HK-2 (cell line): ENCODE measurements around the gene RNF208.
A peak's percentile ranks its signal among the peaks of the same experiment; 100 is the strongest.

Experiments
- DNase-seq: peaks from one replicate; pipeline ENCODE4 v3.0.0-alpha.2; 2018; ENCODE audit not compliant: unreplicated experiment

The RNF208 gene

DNA sequence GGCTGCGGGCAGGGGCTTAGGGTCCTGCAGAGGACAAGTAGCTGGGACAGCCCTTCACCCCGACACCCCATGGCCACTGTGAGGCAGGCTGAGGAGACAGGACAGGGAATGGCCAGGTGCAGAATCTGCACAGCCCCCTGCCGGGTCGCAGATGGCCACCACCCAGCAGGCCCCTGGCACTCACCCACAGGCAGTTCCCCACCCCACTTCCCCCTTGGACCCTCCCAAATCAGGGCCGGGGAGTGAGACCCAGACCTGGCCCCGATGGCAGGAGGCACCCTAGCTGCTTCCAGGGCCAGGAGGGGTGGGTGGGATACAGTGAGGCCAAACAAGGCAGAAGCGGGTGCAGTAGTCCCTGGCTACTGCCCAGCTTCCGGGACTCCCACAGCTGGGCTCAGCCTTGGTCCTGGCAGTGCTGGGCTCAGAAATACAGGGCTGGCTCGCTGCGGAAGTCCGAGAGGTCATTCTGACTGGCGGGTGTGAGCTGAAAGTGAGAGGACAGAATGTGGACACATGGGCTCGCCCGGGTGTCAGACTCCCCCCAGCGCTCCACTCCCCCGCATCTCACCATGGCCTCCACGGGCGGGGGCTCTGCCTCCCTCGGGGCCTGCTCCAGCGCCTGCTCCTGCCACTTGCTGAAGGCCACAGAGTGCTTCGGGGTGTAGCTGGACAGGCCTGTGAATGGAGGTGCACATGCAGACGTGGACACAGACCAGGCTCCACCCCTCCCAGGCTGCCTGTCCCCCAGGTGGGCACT, 30.2 kb downstream of the RNF208 start:
- DNase-seq = no peak

DNA sequence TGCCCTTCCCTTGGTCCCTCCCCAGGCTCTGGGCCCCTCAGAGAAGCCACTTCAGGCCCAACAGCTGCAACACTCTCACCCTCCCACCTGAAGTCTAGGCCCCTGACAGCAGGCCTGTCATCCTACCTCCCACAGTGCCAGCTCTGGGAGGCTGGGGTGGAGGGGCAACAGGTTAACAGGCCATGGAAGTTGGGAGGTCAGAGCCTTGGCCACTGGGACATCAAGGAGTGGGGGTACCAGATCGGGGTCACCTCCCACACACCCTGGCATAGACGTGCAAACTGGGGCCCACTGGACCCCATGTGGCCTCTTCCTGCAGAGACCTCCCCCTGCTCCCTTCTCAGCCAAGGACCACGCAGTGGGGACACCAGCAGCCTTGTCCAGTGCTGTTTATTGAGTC, 30.8 kb downstream of the RNF208 start:
- DNase-seq = no peak

DNA sequence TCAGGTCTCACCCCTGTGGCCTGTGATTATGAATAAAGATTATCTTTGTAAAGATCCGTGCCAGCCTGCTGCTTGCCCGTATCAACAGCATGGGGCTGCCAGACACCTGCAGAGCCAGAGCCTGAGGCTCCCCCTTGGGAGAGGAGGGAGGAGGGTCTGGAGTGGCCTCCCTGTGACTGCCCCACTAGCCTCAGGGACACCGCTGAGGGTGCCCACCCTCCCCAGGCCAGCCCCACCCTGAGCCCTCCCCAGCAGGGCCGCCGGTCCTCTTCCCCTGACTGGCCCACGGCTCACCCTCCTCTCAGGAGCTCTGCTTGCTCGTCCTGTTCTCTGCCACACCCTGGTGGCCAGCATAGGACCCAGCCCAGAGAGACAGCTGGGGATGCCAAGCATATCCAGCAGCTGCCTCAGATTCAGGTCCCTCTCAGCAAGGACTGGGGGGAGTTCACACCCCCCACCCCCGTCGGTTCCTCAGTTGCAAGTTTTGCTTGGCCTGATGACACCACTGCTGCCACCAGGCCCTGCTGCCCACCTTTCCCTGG, 31.7 kb downstream of the RNF208 start:
- DNase-seq = no peak

DNA sequence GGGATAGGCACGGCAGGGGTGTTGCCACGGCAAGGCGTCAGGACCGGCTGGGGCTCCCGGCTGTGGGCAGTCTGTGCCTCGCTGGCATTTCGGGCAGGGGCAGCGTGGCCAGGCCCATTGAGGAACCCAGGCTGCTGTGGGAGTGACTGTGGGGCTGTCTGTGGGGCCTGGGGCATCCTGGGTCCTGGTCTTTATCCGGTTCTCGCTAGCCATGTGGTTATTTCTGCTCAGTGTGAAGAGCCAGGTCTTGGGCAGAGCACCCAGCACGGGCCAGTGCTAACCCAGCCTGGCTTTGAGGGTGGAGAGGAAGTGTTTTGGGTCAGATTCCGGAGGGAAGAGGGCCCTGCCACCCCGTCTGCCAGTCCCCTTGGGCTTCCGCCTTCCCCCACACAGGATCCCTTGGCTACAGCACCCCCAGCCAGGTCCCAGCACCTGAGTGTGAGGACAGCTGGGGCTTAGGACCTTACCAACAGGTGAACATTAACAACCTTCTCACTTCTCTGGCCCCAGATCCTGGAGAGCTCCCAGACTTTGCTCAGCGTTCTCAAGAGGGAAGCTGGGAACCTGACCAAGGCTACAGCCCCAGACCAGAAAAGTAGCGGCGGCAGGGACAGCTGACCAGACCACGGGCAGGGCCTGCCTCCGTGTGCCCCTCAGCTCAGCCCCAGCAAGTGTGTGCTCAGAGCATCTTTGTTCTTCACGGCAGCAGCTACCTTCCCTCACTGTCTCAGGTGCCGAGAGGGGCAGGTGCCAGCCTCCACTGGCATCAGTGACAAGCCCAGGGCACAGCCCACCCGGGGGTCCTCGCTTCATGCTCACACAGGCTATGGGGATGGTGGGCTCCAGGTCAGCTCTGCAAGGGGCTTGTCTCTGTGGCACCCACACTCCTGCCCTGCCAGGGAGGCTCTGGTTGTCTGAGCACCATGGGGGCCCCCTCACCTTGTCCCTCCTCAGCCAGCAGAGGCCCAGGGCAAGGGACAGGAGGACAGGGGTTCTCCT, 32.4 kb downstream of the RNF208 start:
- no peak for DNase-seq

DNA sequence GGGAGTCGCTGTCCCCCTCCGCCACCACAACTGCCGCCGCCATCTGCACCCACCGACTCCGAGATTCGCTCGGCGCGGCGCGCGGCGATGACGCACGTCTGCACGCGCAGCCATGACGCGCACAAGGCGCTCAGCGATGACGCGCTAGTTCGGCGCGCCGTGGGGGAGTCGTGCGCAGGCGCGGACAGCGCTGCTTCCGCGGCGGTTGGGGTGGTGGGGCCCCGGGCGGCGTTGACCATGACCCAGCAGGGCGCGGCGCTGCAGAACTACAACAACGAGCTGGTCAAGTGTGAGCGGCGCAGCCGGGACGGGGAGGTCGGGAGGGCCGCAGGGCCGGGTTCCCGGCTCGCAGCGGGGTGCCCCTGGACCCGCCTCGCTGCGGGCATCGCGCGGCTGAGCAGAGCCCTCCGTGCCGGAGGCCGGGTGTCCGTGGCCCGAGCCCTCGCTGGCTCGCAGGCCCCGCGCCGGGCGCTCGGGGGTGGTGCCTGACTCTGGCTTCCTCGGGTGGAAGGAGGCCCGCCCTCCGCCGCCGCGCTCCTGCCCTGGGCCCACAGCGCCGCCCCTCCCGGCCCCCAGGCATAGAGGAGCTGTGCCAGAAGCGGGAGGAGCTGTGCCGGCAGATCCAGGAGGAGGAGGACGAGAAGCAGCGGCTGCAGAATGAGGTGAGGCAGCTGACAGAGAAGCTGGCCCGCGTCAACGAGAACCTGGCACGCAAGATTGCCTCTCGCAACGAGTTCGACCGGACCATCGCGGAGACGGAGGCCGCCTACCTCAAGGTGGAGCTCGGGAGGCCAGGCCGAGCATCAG, 33.3 kb downstream of the RNF208 start, which contains the start of the genes ANAPC2 and SSNA1:
TSS of gene ANAPC2 (minus strand) at position 71 of the 807 bp plus-strand sequence. CDS start at position 43, 28 bp downstream.
TSS of gene SSNA1 (plus strand) at position 187 of the 807 bp plus-strand sequence. CDS start at position 238, 51 bp downstream.
- DNase-seq = peak; percentile 95

DNA sequence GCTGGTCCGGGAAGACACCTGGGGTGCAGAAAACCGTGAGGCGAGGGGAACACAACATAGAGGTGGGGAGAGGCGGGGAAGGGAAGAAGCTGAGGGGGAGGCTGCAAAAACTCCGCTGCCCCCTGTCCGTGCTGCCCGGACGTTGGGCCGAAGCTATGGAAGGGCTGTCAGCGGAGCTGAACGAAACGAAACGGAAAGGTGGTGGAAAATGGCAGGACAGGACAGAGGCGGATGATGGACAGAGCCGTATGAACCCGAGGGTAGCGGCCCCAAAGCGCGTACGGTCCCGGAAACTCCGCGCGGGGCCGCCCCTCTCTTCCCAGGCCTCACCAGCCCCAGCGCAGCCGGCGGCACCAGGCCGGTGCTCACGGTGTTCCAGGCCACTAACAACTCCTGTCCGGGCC, 34.0 kb downstream of the RNF208 start:
- DNase-seq = no peak

DNA sequence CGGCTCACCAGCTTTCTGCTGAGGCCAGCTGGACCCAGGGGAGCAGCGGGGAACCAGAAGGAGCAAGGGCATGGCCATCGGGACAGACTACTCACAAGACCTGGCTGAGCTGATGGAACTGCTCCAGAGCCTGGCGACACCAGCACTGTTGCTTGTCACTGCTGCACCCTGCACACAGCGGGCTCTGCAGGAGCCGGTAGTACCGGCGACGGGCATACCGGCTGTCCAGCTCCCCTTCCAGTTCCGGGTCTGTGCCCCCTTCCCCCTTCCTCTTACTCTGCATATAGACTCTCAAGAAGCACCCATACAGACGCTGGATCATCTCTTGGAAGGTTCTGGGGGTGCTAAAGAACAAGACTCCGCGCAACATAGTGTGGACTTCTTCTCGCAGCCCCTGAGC, 34.7 kb downstream of the RNF208 start:
- DNase-seq = no peak

DNA sequence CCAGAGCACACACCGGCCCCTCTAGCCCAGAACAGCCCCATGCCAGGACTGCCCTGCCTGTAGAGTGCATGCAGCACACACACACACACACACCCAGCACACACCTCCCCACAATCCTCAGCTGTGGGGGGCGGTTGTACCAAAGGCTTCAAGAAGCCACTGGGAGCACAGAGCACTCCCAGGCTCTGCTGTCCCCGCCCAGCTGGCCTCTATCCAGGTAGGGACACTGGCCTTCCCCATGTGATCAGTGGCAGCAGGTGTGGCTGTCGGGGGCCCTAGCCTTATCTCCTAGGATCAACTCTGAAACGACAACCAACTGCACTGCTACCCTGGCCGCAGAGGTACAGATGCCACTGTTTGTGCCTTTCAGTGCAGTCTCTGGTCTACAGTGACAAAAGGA, 35.7 kb downstream of the RNF208 start:
- DNase-seq = no peak

DNA sequence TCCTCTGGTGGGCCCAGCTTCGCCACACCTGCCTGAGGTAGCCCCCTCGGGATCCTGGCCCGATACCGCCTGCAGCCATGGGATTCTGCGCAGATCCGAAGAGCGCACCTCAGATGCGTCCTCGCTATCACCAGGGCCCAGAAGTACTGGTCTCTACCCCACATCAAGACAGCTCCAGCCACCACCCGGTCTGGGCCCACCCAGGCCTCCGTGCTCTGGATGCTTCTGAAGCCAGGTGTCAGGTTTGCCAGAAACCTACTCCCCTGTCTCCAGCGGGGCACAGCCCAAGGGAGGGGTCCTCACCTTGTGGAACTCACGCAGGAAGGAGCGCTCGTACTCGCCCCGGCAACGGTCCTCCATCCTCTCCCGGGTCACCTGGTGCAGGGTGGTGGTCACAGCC, 36.1 kb downstream of the RNF208 start:
- DNase-seq = no peak

DNA sequence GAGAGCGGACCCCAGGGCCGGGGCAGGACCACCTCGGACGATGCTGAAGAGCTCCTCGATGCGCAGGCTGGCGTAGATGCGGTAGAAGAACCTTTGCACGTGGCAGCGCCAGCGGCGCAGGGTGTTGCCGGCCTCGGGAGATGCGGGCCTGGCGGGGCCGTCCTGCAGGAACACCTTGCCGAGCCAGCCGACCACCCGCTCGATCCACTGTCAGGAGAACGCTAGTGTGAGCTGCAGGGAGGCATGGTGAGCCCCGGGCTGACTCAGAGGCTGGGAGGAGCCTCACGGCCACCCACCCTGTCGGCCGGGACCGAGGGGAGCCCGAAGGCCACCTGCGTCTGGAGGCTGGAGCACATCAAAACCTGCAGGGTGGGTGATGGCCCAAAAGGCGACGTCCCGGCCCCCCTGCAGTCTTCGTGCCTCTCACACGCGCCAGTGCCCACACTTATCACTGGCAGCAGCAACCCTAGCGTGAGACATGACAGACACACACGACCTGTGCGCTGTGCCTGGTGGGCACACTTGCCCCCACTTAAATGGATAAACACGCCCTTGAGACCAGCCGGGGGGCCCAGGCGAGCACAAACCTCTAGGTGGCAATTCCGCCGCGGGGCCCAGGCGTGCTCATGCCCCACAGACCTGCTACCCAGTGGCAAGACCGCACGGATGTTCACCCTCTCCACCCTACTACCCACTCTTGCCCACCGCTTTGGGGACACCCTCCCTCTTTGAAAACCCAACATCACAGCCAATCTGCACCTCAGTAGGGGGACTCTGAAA, 37.0 kb downstream of the RNF208 start:
- DNase-seq = no peak

DNA sequence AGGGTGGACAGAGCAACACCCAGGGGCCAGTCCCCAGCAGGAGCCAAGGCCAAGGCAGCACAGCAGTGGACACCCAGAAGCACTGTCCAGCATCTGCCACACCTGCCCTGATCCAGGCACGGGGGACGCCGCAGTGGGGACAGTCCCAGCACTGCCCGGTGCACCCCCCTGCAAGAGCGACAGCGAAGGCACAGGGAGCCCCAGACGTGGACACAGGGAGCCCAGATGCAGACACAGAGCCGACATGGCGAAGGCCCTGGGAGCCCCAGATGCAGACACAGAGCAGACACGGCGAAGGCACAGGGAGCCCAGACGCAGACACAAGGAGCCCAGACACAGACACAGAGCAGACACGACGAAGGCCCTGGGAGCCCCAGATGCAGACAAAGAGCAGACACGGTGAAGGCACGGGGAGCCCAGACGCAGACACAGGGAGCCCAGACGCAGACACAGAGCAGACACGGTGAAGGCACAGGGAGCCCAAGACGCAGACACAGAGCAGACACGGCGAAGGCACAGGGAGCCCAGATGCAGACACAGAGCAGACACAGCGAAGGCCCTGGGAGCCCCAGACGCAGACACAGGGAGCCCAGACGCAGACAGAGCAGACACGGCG, 38.0 kb downstream of the RNF208 start:
- DNase-seq = no peak

DNA sequence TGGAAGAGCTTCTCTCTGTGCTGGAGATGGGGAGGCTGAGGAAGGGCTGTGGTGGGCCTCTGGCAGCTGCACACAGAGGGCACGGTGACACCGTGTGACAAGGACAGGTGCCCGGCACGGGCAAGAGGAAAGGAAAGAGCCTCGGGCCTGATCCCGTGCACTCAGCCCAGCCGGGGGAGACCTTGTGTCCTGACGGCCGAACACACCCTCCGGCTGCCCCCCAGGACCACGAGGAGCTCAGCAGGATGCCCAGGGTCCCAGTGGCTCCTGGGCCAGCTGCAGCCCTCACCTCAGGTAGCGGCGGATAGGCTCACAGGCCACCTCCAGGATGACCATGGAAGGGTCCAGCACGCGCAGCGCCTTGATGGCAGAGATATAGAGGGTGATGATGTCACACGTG, 39.2 kb downstream of the RNF208 start:
- DNase-seq = no peak

DNA sequence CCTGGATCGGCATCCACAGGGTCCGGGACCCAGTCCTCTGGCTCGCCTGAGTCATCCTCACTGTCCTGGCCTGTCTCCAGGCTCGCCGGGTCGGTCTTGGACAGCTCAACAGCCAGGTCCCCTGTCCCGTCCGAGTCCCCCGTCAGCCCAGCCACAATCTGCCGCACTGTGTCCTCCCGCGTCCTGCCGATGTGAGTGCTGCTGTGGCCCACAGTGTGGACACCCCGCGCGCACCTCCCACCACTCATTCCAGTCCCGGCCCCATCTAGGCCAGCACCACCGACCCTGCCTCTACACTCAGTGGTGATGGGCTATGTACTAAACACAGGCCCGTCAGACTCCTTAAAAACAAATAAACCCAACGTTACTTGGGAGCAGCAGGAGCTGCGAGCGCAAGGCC, 40.4 kb downstream of the RNF208 start:
- no peak for DNase-seq

DNA sequence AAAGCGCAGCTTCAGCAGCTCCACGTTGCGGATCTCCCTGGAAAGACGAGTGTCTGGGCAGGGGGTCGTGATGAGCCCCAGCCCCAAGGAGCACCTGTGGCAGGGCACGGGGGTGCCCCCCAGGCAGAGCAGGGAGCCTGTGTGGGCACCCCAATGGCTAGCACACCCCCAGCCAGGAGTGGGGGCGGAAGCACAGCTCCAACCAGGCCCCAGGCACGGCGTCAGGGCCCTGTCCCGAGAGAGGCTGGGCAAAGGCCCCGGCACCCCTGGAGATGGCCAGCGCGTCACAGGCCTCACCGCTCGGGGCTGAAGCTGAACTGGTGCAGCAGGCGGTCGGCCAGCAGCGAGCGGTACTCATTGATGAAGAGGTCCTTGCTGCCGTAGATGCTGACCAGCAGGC, 41.5 kb downstream of the RNF208 start:
- DNase-seq = no peak

DNA sequence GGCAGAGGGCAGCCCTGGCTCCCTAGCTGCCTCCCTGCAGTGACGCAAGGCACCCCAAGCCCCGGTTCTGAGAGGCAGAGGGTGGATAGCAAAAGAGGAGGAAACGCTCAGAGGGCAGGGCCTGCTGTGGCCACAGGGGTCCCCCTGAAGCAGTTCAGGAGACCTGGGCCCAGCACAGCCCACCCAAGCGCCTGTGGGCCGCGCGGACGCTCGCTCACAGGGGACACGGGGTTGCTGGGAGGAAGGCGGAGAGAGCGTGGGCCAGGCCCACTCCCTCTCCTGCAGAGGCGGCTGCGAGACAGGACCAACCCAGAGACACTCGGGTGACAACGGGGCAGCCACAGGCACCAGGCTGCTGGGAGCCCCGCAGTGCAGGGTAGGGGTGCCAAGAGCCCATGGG, 42.3 kb downstream of the RNF208 start:
- DNase-seq = no peak

DNA sequence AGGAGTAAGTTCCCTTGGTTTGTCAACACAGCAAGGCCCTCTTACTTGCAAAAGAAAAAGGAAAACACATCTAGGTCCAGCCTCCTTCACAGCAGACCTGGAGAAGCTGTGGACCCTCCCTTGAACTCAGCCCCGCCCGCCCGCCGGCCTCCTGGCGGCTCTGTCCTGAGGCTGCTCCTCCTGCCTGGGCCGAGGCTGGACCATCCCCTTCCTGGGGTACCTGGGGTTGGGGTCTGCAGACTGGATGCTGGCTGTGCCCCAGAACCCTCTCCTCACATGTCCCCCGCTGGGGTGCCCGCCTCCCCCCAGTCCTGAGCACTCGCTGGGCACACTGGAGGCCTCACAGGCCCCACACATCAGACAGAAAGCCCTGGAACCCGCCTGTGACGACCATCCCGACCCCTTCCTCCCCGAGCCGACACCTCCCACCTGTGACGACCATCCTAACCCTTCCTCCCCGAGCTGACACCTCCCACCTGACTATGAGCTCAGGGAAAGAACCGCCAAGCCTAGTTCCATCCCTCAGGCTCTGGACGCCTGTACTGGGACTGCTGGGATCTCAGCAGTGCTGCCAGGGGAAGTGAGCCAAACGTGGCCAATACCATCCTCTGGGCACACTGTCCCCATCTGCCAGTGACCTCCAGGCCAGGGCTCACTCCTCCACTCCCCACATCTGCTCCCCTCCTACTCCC, 43.0 kb downstream of the RNF208 start:
- no peak for DNase-seq

DNA sequence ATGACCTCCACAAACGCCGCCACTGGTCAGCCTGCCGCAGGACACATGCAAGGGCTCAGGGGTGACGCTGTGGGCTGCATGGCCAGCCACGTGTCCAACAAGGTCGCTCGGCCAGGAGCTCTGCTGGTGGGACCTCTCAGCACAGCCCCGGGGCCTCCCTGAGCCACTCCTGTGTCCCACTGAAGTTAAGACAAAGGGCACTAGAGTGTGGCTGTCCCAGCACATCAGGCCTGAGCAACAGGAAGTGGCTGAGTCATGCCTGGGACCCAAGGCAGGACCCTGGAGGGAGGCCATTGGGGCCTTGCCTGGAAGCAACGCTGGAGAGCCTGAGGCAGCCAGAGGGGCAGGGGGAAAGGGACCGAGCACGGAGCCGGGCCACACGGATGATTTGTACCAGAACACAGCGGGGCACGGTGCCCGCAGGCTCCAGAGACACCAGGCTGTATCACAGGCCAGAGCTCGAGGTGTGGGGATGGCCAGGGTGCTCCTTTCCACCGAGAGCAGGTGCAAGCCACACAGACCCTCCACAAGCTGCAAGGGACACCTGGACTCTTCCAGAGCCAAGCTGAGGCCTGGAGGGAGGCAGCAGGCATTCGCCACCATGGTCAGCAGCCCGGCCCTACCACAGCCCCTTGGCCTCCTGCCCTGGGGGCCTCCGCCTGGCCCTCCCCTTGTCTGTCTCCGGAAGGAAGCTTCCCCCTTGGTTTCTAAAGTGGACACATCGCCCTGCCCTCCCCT, 43.7 kb downstream of the RNF208 start:
- peak; percentile 47 for DNase-seq

DNA sequence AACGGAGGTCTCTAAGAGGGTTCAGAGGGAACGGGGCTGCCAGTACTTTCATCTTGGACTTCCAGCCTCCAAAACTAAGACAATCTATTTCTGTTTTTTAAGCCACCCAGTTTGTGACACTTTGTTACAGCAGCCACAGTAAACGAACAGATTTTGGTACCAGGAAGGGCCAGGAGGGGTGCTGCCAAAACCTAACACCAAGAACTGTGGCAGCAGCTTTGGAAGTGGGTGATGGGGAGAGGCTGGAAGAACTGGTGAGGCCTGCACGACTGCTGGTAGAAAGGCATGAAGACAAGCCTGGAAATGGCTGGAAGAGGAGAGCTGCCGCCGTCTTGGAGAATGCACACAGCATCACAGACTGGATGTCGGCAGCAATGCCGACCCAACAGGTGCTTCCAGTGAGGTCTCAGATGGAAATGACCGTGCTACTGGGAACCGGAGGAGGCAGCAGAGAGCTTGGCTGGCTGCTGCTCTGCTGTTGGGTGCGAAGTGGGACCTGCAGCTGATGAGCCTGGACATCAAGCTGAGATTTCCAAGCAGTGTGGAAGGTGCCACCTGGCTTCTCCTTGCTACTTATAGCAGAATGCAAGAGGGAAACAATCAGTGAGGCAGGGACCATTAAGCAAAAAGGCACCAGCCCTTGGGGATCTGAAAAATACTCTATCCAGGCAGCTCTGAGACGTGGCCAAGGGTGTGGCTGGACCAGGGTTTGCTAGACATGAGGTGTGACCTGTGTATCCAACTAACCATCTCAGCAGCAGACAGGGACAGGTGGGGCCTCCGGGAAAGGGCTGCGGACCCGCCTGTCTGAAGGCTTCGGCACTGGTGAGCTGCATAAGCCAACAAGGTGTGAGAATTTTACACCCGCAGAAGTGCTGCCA, 45.5 kb downstream of the RNF208 start:
- no peak for DNase-seq
